ENCODE results near the gene RNF169.

Gene RNF169

GRCh38 chr11:74726547-74727182 lies 22.0 kb upstream of the RNF169 start:
- DNase-seq (ENCODE audit: extremely low spot score) = peak; percentile 87
- peak; percentile 94 for TF ChIP-seq CTCF (IDR thresholded peaks at IDR 0.05; ENCODE audit: control extremely low read depth, extremely low read depth, low read depth, missing control alignments)
- ChIA-PET POLR2A (interaction anchor here (1.0 kb wide), 1 partner anchor 738 kb away, joined by 3 read pairs; no protein-coding TSS in a partner anchor), CTCF (interaction anchor here (0.6 to 8.8 kb wide), 34 partner anchors 9 to 335 kb away, joined by 3 to 129 read pairs (median 4); partner anchors contain the start of gene POLD3)

GRCh38 chr11:74729397-74729796 lies 19.3 kb upstream of the RNF169 start:
- no peak for TF ChIP-seq CTCF (IDR thresholded peaks at IDR 0.05; ENCODE audit: control extremely low read depth, extremely low read depth, low read depth, missing control alignments)
- CTCF ChIA-PET = interaction anchor here (0.7 to 8.8 kb wide), 3 partner anchors 9 to 29 kb away, joined by 3 to 129 read pairs (median 76); no protein-coding TSS in a partner anchor
- POLR2A ChIA-PET = no interaction called here

GRCh38 chr11:74730571-74731260 lies 17.9 kb upstream of the RNF169 start:
- ChIA-PET CTCF (interaction anchor here (7.3 to 8.8 kb wide), 2 partner anchors 9 to 30 kb away, joined by 76 to 129 read pairs; no protein-coding TSS in a partner anchor), POLR2A (no interaction called here)
- TF ChIP-seq CTCF (IDR thresholded peaks at IDR 0.05; ENCODE audit: control extremely low read depth, extremely low read depth, low read depth, missing control alignments) = no peak
- no peak for DNase-seq (ENCODE audit: extremely low spot score)

More at GRCh38 chr11:74729397-74729796, 19.3 kb upstream of the RNF169 start:
- DNase-seq (ENCODE audit: extremely low spot score) = no peak

GRCh38 chr11:74731301-74732094 lies 17.2 kb upstream of the RNF169 start, which contains the start of gene CHRDL2:
CHRDL2 (minus strand) TSS chr11:74731426; CDS start chr11:74730888, 538 bp downstream.
- no peak for DNase-seq (ENCODE audit: extremely low spot score)
- no peak for TF ChIP-seq CTCF (IDR thresholded peaks at IDR 0.05; ENCODE audit: control extremely low read depth, extremely low read depth, low read depth, missing control alignments)
- CTCF ChIA-PET = interaction anchor here (1.1 to 2.0 kb wide), 5 partner anchors 9 to 121 kb away, joined by 3 to 6 read pairs (median 4); no protein-coding TSS in a partner anchor
- POLR2A ChIA-PET = no interaction called here

- ChIA-PET CTCF (interaction anchor here (0.6 to 11.9 kb wide), 5 partner anchors 8 to 281 kb away, joined by 3 to 129 read pairs (median 3); no protein-coding TSS in a partner anchor), POLR2A (no interaction called here)
- TF ChIP-seq CTCF (IDR thresholded peaks at IDR 0.05; ENCODE audit: control extremely low read depth, extremely low read depth, low read depth, missing control alignments) = no peak
- DNase-seq (ENCODE audit: extremely low spot score) = no peak
These were observed 14.1 kb upstream of the RNF169 start for GRCh38 chr11:74734559-74734925.

Measured in GM10248 (cell line).